Endometrial microvascular endothelial cells (primary cell): ENCODE measurements around the gene BFSP1. TPM values are rescaled to one million over a fixed set of nuclear protein-coding genes. Genes with fewer than 3 reads are reported as not detected.

ENCODE experiments used
- in situ Hi-C: cut with HindIII; loops from 2 replicates; pipeline ENCODE4 v1.10.0; 2017; ENCODE audit warnings: low sequenced_read_pairs, low pct_unique_long_range_greater_than_20kb; ENCODE audit errors: inconsistent ontology term
- total RNA-seq: library from RNA; depleted of rRNA; stranded (reverse); fragments of >200 nt; gene quantifications from one replicate; pipeline ENCODE4 v1.2.3, GENCODE V29; 2015; ENCODE audit errors: inconsistent ontology term

BFSP1 gene
- total RNA-seq, 1 donor from 2014 or later: 3.5 TPM

- in situ Hi-C loops: no loop called here
These were observed 77.6 kb downstream of the BFSP1 start for GRCh38 chr20:17453592-17453991.

- in situ Hi-C loops: no loop called here
These were observed 78.7 kb downstream of the BFSP1 start for GRCh38 chr20:17452441-17452840.

- in situ Hi-C loops: no loop called here
These were observed 82.1 kb downstream of the BFSP1 start for GRCh38 chr20:17449031-17449430.

- in situ Hi-C loops: no loop called here
These were observed 83.1 kb downstream of the BFSP1 start for GRCh38 chr20:17448071-17448470.

- in situ Hi-C loops: no loop called here
These were observed 85.0 kb downstream of the BFSP1 start for GRCh38 chr20:17446171-17446570.

DNA sequence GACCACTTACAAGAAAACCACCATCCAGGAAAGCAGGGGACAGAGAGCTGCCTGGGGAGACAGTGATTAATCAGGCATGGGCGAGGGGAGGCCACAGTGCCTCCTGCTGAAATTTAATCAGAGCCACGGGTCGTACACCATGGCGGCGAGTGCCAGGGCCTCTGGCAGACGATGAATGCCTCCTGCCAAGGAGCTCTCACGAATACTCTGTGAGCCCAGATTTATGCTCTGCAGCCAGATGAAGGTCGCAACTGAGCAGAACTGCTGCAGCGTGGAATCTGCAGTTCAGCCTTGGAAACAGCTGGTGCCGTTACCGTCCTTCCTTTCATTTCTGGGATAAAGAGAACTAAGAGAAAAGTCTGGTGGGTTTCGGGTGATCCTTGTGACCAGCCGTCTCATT is 85.6 kb downstream of the BFSP1 start:
- in situ Hi-C loops: no loop called here

- in situ Hi-C loops: no loop called here
These were observed 87.1 kb downstream of the BFSP1 start for GRCh38 chr20:17444091-17444490.

Other genes starting within 250 kb of the BFSP1 start
- gene DSTN, start 38.7 kb upstream of the BFSP1 start, total RNA-seq: 274 TPM
- gene RRBP1, start 150.9 kb upstream of the BFSP1 start, total RNA-seq: 78.3 TPM
- not detected for gene BANF2, start 168.6 kb upstream of the BFSP1 start, total RNA-seq